HEK293T (cell line): ENCODE data around the gene LRRK1.

Experiments
- FOXA1 ChIP-seq: fragments of 450-650 bp; IDR thresholded peaks from 2 replicates; pipeline ENCODE4 v1.6.1; 2016; ENCODE audit warnings: mild to moderate bottlenecking
- FOXK2 ChIP-seq: fragments of 450-650 bp; IDR thresholded peaks from 2 replicates; pipeline ENCODE4 v1.6.1; 2016; ENCODE audit warnings: mild to moderate bottlenecking
- FOXM1 ChIP-seq: fragments of 450-650 bp; IDR thresholded peaks from 2 replicates; pipeline ENCODE4 v1.6.1; 2017; ENCODE audit warnings: mild to moderate bottlenecking, borderline replicate concordance
- HDGF ChIP-seq: fragments of 450-650 bp; IDR thresholded peaks from 2 replicates; pipeline ENCODE4 v1.6.1; 2017; ENCODE audit warnings: antibody characterized with exemption, borderline replicate concordance
- NFRKB ChIP-seq: fragments of 450-650 bp; IDR thresholded peaks from 2 replicates; pipeline ENCODE4 v1.6.1; 2016; ENCODE audit warnings: mild to moderate bottlenecking, moderate library complexity
- SUZ12 ChIP-seq: fragments of 450-650 bp; IDR thresholded peaks from 2 replicates; pipeline ENCODE4 v1.6.1; 2016; ENCODE audit warnings: mild to moderate bottlenecking
- TARDBP ChIP-seq: fragments of 450-650 bp; IDR thresholded peaks from 2 replicates; pipeline ENCODE4 v1.6.1; 2016
- ZNF384 ChIP-seq: fragments of 450-650 bp; IDR thresholded peaks from 2 replicates; pipeline ENCODE4 v1.6.1; 2016
- TF ChIP-seq, protein P1 (sequence below): fragments of 450-650 bp; IDR thresholded peaks from 2 replicates; pipeline ENCODE4 v1.6.1; 2016

DNA sequence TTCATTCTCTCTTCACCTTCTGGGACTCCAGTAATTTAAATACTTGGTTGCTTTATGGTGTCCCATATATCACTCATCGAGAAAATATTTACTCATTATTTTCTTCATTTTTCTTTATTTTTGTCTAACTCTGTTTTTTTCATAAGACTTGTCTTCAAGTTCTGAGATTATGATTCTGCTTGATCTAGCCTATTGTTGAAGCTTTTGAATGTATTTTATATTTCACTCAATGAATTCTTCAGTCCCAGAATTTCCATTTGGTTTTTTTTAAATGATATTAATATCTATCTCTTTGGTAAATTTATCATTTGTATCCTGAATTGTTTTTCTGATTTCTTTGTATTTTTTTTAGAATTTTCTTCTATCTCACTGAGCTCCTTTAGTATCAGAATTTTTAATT lies 117.0 kb downstream of the LRRK1 start:
- TF ChIP-seq SUZ12 (no peak), FOXK2 (no peak), FOXM1 (no peak), HDGF (no peak), FOXA1 (no peak), NFRKB (no peak), TARDBP (no peak), ZNF384 (no peak)
- TF ChIP-seq, protein P1, sequence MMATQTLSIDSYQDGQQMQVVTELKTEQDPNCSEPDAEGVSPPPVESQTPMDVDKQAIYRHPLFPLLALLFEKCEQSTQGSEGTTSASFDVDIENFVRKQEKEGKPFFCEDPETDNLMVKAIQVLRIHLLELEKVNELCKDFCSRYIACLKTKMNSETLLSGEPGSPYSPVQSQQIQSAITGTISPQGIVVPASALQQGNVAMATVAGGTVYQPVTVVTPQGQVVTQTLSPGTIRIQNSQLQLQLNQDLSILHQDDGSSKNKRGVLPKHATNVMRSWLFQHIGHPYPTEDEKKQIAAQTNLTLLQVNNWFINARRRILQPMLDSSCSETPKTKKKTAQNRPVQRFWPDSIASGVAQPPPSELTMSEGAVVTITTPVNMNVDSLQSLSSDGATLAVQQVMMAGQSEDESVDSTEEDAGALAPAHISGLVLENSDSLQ, result no peak
